GM23338 (cell line): ENCODE measurements around the gene NLRC3. TPM values are rescaled to one million over a fixed set of nuclear protein-coding genes. Genes with fewer than 3 reads are reported as not detected.

ENCODE experiments used
- ATAC-seq: fragments of 200-7000 bp; cut with Tn5 transposase; 3 replicates; pipeline ENCODE4 v1.9.1; 2020
- DNase-seq: peaks from one replicate; pipeline ENCODE4 v3.0.0-alpha.2; 2015; ENCODE audit warnings: low spot score
- H2AFZ ChIP-seq: fragments of 200-600 bp; sonication (generic); 2 replicates; pipeline ENCODE4 v1.8.0; 2016; ENCODE audit warnings: antibody characterized with exemption, mild to moderate bottlenecking, moderate library complexity
- H3F3A ChIP-seq: fragments of 200-600 bp; sonication (generic); replicated peaks from 2 replicates; pipeline ENCODE4 v1.8.0; 2017; ENCODE audit warnings: antibody characterized with exemption, mixed run types, low read depth
- H3K27ac ChIP-seq: fragments of 200-600 bp; sonication (generic); 2 replicates; pipeline ENCODE4 v1.6.1; 2016; ENCODE audit warnings: low read depth
- H3K27me3 ChIP-seq: fragments of 200-600 bp; sonication (generic); 2 replicates; pipeline ENCODE4 v1.8.0; 2016; ENCODE audit warnings: mild to moderate bottlenecking, mixed run types, moderate library complexity; ENCODE audit not compliant: insufficient read depth
- H3K36me3 ChIP-seq: fragments of 200-600 bp; sonication (generic); 2 replicates; pipeline ENCODE4 v1.8.0; 2016; ENCODE audit warnings: mild to moderate bottlenecking; ENCODE audit not compliant: insufficient read depth
- H3K4me1 ChIP-seq: fragments of 200-600 bp; sonication (generic); 2 replicates; pipeline ENCODE4 v1.8.0; 2016; ENCODE audit warnings: mild to moderate bottlenecking, moderate library complexity; ENCODE audit not compliant: insufficient read depth
- H3K4me2 ChIP-seq: fragments of 200-600 bp; sonication (generic); 2 replicates; pipeline ENCODE4 v1.7.1; 2017; ENCODE audit warnings: mixed run types
- H3K4me3 ChIP-seq: fragments of 200-600 bp; sonication (generic); 2 replicates; pipeline ENCODE4 v1.6.1; 2016; ENCODE audit warnings: mixed run types
- H3K79me2 ChIP-seq: fragments of 200-600 bp; sonication (generic); replicated peaks from 2 replicates; pipeline ENCODE4 v1.8.0; 2017; ENCODE audit warnings: mild to moderate bottlenecking; ENCODE audit not compliant: insufficient read depth
- H3K9me2 ChIP-seq: fragments of 200-600 bp; sonication (generic); 2 replicates; pipeline ENCODE4 v1.8.0; 2017; ENCODE audit not compliant: insufficient read depth
- H4K20me1 ChIP-seq: fragments of 200-600 bp; sonication (generic); replicated peaks from 2 replicates; pipeline ENCODE4 v1.8.0; 2017; ENCODE audit warnings: mild to moderate bottlenecking; ENCODE audit not compliant: insufficient read depth
- H3K27ac Mint-ChIP-seq: 2 replicates; pipeline ENCODE4 v1.8.0; 2020; ENCODE audit warnings: inconsistent platforms, mild to moderate bottlenecking, moderate library complexity, mixed read lengths
- H3K27me3 Mint-ChIP-seq: 3 replicates; pipeline ENCODE4 v1.8.0; 2022; ENCODE audit warnings: low read depth, mild to moderate bottlenecking, moderate library complexity, mixed read lengths, inconsistent platforms; ENCODE audit not compliant: insufficient read depth, poor library complexity
- H3K36me3 Mint-ChIP-seq: 3 replicates; pipeline ENCODE4 v1.8.0; 2021; ENCODE audit warnings: low read depth, mild to moderate bottlenecking, inconsistent platforms, moderate library complexity, mixed read lengths
- H3K4me1 Mint-ChIP-seq: 3 replicates; pipeline ENCODE4 v1.8.0; 2020; ENCODE audit warnings: mild to moderate bottlenecking, inconsistent platforms, mixed read lengths
- H3K4me3 Mint-ChIP-seq: 3 replicates; pipeline ENCODE4 v1.8.0; 2021; ENCODE audit warnings: moderate library complexity, mild to moderate bottlenecking, inconsistent platforms, mixed read lengths
- H3K9me3 Mint-ChIP-seq: 3 replicates; pipeline ENCODE4 v1.8.0; 2020; ENCODE audit warnings: moderate library complexity, mild to moderate bottlenecking, inconsistent platforms, mixed read lengths
- CREB1 ChIP-seq: fragments of 250-450 bp; sonication (Bioruptor Pico); IDR thresholded peaks from 2 replicates; pipeline ENCODE4 v1.5.0; 2020; ENCODE audit warnings: low read depth, mild to moderate bottlenecking, moderate library complexity
- CTCF ChIP-seq, 2 experiments: fragments of 200-600 bp in 1 of 2; sonication (generic) in 1 of 2; conservative IDR thresholded peaks; 2 replicates each; pipeline versions ENCODE4 v1.5.1 to v1.6.1; 2016 to 2017; ENCODE audit warnings: antibody characterized with exemption in 2 of 2, low read depth in 2 of 2, mild to moderate bottlenecking in 2 of 2, moderate library complexity in 1 of 2
- EZH2 ChIP-seq: fragments of 200-600 bp; sonication (generic); IDR thresholded peaks from one replicate; pipeline ENCODE4 v1.8.0; 2017; ENCODE audit warnings: antibody characterized with exemption, mild to moderate bottlenecking, low read depth; ENCODE audit not compliant: unreplicated experiment
- EZH2phosphoT487 ChIP-seq: fragments of 200-600 bp; sonication (generic); IDR thresholded peaks from one replicate; pipeline ENCODE4 v1.8.1; 2018; ENCODE audit warnings: antibody characterized with exemption; ENCODE audit not compliant: unreplicated experiment
- JUNB ChIP-seq: IDR thresholded peaks from one replicate; pipeline ENCODE4 v1.6.1; 2016; ENCODE audit warnings: antibody characterized with exemption; ENCODE audit not compliant: unreplicated experiment
- NANOG ChIP-seq: IDR thresholded peaks from 2 replicates; pipeline ENCODE4 v1.6.1; 2016; ENCODE audit warnings: antibody characterized with exemption, borderline replicate concordance
- POLR2AphosphoS5 ChIP-seq: IDR thresholded peaks from 2 replicates; pipeline ENCODE4 v1.6.1; 2016; ENCODE audit warnings: antibody characterized with exemption, low read depth
- STAT1 ChIP-seq: IDR thresholded peaks from one replicate; pipeline ENCODE4 v1.6.1; 2016; ENCODE audit warnings: antibody characterized with exemption; ENCODE audit not compliant: unreplicated experiment
- ZNF114 ChIP-seq: fragments of 250-450 bp; sonication (Bioruptor Pico); IDR thresholded peaks from 2 replicates; pipeline ENCODE4 v1.5.0; 2020; ENCODE audit warnings: mild to moderate bottlenecking, moderate library complexity
- ZNF331 ChIP-seq: fragments of 250-450 bp; sonication (Bioruptor Pico); IDR thresholded peaks from 2 replicates; pipeline ENCODE4 v1.5.0; 2020; ENCODE audit warnings: low read depth, mild to moderate bottlenecking, moderate library complexity
- polyA plus RNA-seq: library from polyadenylated mRNA; unstranded; fragments of >200 nt; fragmentation: Nextera tagmentation; extraction: Ambion mirVana; gene quantifications from 2 replicates; pipeline ENCODE4 v1.2.1, GENCODE V29; 2016
- total RNA-seq: library from RNA; depleted of rRNA; stranded (reverse); fragments of >200 nt; shearing (Covaris generic); gene quantifications from 2 replicates; pipeline ENCODE4 v1.2.3, GENCODE V29; 2014
- TF ChIP-seq, protein P1 (sequence below): IDR thresholded peaks from one replicate; pipeline ENCODE4 v1.6.1; 2018; ENCODE audit warnings: antibody characterized with exemption; ENCODE audit not compliant: unreplicated experiment
- TF ChIP-seq, protein P2 (sequence below): IDR thresholded peaks from 2 replicates; pipeline ENCODE4 v1.6.1; 2016; ENCODE audit warnings: antibody characterized with exemption
- TF ChIP-seq, protein P3 (sequence below): fragments of 250-450 bp; sonication (Bioruptor Pico); IDR thresholded peaks from 2 replicates; pipeline ENCODE4 v1.5.0; 2020; ENCODE audit warnings: mild to moderate bottlenecking, moderate library complexity

NLRC3 gene
- total and polyA plus RNA-seq, 2 experiments from 2014 or later, result 0.11 to 0.49 TPM

DNA sequence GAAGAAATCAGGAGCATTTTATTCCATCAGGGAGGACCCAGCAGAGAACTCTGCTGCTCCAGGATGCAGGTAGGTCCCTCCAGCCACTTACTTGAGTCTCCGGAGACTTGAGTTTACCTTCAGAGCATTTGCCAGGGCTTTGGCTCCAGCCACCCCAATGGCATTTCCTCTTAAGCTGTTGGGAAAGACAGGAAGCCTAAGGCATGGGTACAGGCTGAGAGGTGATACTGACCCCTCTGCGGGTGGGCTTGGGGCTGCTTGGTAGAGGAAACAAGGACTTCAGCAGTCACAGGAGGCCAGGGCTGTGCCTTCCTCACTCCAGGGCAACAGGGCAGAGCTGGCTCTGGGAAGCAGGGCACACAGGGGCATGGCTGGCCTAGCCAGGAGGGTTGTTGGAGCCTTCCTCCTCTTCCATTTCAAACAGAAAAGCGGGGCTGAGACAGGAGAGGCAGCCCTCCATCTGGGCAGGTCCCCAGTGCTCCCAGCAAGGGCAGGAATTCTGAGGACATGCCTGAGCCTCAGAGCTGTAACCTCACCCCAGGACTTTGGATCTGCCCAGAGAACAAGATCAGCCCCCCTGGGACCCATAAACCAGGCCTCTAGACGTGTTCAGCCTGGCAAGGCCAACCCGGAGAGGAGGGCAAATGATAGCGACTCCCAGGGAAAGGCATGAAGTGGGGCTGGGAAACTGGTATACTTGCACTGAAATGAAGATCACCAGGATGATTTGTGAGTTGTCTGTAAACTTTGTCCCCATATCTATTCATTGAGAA is 34.4 kb downstream of the NLRC3 start:
- no peaks in the 10 kb centered on the region for H3K79me2 ChIP-seq
- DNase-seq (no peak), ATAC-seq (peak; percentile 16; the same call in 1 of the 3 replicates)
- no peak for TF ChIP-seq CREB1 (CRISPR knock-in tag)
- TF ChIP-seq ZNF331 (CRISPR knock-in tag), result no peak
- no peak for TF ChIP-seq POLR2AphosphoS5
- TF ChIP-seq EZH2phosphoT487, result no peak
- TF ChIP-seq, protein P1, sequence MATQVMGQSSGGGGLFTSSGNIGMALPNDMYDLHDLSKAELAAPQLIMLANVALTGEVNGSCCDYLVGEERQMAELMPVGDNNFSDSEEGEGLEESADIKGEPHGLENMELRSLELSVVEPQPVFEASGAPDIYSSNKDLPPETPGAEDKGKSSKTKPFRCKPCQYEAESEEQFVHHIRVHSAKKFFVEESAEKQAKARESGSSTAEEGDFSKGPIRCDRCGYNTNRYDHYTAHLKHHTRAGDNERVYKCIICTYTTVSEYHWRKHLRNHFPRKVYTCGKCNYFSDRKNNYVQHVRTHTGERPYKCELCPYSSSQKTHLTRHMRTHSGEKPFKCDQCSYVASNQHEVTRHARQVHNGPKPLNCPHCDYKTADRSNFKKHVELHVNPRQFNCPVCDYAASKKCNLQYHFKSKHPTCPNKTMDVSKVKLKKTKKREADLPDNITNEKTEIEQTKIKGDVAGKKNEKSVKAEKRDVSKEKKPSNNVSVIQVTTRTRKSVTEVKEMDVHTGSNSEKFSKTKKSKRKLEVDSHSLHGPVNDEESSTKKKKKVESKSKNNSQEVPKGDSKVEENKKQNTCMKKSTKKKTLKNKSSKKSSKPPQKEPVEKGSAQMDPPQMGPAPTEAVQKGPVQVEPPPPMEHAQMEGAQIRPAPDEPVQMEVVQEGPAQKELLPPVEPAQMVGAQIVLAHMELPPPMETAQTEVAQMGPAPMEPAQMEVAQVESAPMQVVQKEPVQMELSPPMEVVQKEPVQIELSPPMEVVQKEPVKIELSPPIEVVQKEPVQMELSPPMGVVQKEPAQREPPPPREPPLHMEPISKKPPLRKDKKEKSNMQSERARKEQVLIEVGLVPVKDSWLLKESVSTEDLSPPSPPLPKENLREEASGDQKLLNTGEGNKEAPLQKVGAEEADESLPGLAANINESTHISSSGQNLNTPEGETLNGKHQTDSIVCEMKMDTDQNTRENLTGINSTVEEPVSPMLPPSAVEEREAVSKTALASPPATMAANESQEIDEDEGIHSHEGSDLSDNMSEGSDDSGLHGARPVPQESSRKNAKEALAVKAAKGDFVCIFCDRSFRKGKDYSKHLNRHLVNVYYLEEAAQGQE, result no peak
- no peak for TF ChIP-seq ZNF114 (CRISPR knock-in tag)
- TF ChIP-seq STAT1, result no peak
- TF ChIP-seq, protein P2, sequence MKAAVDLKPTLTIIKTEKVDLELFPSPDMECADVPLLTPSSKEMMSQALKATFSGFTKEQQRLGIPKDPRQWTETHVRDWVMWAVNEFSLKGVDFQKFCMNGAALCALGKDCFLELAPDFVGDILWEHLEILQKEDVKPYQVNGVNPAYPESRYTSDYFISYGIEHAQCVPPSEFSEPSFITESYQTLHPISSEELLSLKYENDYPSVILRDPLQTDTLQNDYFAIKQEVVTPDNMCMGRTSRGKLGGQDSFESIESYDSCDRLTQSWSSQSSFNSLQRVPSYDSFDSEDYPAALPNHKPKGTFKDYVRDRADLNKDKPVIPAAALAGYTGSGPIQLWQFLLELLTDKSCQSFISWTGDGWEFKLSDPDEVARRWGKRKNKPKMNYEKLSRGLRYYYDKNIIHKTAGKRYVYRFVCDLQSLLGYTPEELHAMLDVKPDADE, result no peak
- TF ChIP-seq, protein P3, sequence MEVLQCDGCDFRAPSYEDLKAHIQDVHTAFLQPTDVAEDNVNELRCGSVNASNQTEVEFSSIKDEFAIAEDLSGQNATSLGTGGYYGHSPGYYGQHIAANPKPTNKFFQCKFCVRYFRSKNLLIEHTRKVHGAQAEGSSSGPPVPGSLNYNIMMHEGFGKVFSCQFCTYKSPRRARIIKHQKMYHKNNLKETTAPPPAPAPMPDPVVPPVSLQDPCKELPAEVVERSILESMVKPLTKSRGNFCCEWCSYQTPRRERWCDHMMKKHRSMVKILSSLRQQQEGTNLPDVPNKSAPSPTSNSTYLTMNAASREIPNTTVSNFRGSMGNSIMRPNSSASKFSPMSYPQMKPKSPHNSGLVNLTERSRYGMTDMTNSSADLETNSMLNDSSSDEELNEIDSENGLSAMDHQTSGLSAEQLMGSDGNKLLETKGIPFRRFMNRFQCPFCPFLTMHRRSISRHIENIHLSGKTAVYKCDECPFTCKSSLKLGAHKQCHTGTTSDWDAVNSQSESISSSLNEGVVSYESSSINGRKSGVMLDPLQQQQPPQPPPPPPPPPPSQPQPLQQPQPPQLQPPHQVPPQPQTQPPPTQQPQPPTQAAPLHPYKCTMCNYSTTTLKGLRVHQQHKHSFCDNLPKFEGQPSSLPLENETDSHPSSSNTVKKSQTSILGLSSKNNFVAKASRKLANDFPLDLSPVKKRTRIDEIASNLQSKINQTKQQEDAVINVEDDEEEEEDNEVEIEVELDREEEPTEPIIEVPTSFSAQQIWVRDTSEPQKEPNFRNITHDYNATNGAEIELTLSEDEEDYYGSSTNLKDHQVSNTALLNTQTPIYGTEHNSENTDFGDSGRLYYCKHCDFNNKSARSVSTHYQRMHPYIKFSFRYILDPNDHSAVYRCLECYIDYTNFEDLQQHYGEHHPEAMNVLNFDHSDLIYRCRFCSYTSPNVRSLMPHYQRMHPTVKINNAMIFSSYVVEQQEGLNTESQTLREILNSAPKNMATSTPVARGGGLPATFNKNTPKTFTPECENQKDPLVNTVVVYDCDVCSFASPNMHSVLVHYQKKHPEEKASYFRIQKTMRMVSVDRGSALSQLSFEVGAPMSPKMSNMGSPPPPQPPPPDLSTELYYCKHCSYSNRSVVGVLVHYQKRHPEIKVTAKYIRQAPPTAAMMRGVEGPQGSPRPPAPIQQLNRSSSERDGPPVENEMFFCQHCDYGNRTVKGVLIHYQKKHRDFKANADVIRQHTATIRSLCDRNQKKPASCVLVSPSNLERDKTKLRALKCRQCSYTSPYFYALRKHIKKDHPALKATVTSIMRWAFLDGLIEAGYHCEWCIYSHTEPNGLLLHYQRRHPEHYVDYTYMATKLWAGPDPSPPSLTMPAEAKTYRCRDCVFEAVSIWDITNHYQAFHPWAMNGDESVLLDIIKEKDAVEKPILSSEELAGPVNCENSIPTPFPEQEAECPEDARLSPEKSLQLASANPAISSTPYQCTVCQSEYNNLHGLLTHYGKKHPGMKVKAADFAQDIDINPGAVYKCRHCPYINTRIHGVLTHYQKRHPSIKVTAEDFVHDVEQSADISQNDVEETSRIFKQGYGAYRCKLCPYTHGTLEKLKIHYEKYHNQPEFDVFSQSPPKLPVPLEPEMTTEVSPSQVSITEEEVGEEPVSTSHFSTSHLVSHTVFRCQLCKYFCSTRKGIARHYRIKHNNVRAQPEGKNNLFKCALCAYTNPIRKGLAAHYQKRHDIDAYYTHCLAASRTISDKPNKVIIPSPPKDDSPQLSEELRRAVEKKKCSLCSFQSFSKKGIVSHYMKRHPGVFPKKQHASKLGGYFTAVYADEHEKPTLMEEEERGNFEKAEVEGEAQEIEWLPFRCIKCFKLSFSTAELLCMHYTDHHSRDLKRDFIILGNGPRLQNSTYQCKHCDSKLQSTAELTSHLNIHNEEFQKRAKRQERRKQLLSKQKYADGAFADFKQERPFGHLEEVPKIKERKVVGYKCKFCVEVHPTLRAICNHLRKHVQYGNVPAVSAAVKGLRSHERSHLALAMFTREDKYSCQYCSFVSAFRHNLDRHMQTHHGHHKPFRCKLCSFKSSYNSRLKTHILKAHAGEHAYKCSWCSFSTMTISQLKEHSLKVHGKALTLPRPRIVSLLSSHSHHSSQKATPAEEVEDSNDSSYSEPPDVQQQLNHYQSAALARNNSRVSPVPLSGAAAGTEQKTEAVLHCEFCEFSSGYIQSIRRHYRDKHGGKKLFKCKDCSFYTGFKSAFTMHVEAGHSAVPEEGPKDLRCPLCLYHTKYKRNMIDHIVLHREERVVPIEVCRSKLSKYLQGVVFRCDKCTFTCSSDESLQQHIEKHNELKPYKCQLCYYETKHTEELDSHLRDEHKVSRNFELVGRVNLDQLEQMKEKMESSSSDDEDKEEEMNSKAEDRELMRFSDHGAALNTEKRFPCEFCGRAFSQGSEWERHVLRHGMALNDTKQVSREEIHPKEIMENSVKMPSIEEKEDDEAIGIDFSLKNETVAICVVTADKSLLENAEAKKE (CRISPR knock-in tag), result no peak
- no peak for TF ChIP-seq CTCF (conservative IDR thresholded peaks at IDR 0.05; ENCODE audit: low read depth in 2 of 2)
- TF ChIP-seq NANOG, result no peak
- TF ChIP-seq JUNB, result no peak
- no peak for TF ChIP-seq EZH2
- H3K9me2 ChIP-seq, result no peaks in the 10 kb centered on the region
- H3K36me3 Mint-ChIP-seq, result no peaks in the 10 kb centered on the region; the same call in 2 of the 3 replicates
- no peak overlapping the region for H3K4me2 ChIP-seq
- H3K4me3 ChIP-seq, result no peak overlapping the region
- no peak overlapping the region for H3K4me3 Mint-ChIP-seq
- no peak overlapping the region for H3K27ac Mint-ChIP-seq
- no peaks in the 10 kb centered on the region; the same call in 1 of the 2 replicates for H4K20me1 ChIP-seq
- no peaks in the 10 kb centered on the region for H3F3A ChIP-seq
- no peaks in the 10 kb centered on the region for H3K36me3 ChIP-seq
- H3K4me1 ChIP-seq, result no peaks in the 10 kb centered on the region
- H2AFZ ChIP-seq, result no peak overlapping the region
- peaks cover 17% of the 10 kb centered on the region for H3K27me3 Mint-ChIP-seq
- H3K27ac ChIP-seq, result no peak overlapping the region
- H3K4me1 Mint-ChIP-seq, result peaks cover 8% of the 10 kb centered on the region; the same call in 2 of the 3 replicates
- H3K9me3 Mint-ChIP-seq, result no peaks in the 10 kb centered on the region
- H3K27me3 ChIP-seq, result no peaks in the 10 kb centered on the region
